K562 (cell line): ENCODE data around the gene KYAT1. TPM values are rescaled to one million over a fixed set of nuclear protein-coding genes. Genes with fewer than 3 reads are reported as not detected.
A peak's percentile ranks its signal among the peaks of the same experiment; 100 is the strongest.

Source experiments
- ATAC-seq: fragments of 200-7000 bp; cut with Tn5 transposase; 3 replicates; pipeline ENCODE4 v1.9.1; 2020; ENCODE audit warnings: moderate library complexity
- BruUV-seq: library from RNA; stranded (reverse); fragments of 400-500 nt; replicated peaks from 2 replicates; lab custom pipeline; 2021; lab: Mats Ljungman, UMichigan
- CTCF ChIA-PET: fragments of 300-600 bp; formaldehyde crosslinking; extraction: SDS; loops from one replicate; lab custom pipeline; 2021; ENCODE audit warnings: low intra/inter-chr PET ratio; lab: Yijun Ruan, JAX
- POLR2A ChIA-PET: fragments of 300-600, 350-650 bp; sonication (Branson Sonifier 250); formaldehyde crosslinking; extraction: SDS; loops from one replicate; lab custom pipeline; 2021; ENCODE audit warnings: antibody characterized with exemption, inconsistent platforms; lab: Yijun Ruan, JAX
- DNase-seq, 4 experiments: peaks; one replicate each; pipeline versions ENCODE4 v3.0.0 to v3.0.0-alpha.2; 2011 to 2018; ENCODE audit warnings: low spot score in 3 of 4, mixed read lengths in 3 of 4; ENCODE audit errors: extremely low read depth in 1 of 4
- FAIRE-seq: peaks from 2 replicates; lab custom pipeline; 2011; peaks lifted over from hg19 to GRCh38; lab: Jason Lieb, UNC
- H2AFZ ChIP-seq: 2 replicates; pipeline ENCODE4 v1.6.0; 2011; ENCODE audit warnings: low read depth, low read length, control low read depth, inconsistent platforms
- H3K27ac ChIP-seq: fragments of 200-600 bp; 3 replicates; pipeline ENCODE4 v1.8.0; 2011; ENCODE audit warnings: low read depth, mild to moderate bottlenecking, control low read depth, inconsistent platforms, low read length, moderate library complexity, mixed read lengths; ENCODE audit errors: extremely low read depth
- H3K27me3 ChIP-seq, 2 experiments: fragments of 300-600 bp in 1 of 2; 2 replicates in 1 of 2; 3 replicates in 1 of 2; pipeline versions ENCODE4 v1.6.0 to v1.8.0; 2011; ENCODE audit warnings: inconsistent platforms in 2 of 2, low read length in 2 of 2, mild to moderate bottlenecking in 1 of 2, mixed read lengths in 1 of 2, moderate library complexity in 1 of 2; ENCODE audit not compliant: control insufficient read depth in 2 of 2, insufficient read depth in 2 of 2
- H3K36me3 ChIP-seq: fragments of 300-600 bp; 3 replicates; pipeline ENCODE4 v1.8.0; 2011; ENCODE audit warnings: mild to moderate bottlenecking, low read length, inconsistent platforms; ENCODE audit not compliant: control insufficient read depth, insufficient read depth
- H3K4me1 ChIP-seq, 2 experiments: fragments of 200-600 bp in 1 of 2; replicated peaks in 1 of 2; 2 replicates in 1 of 2; 3 replicates in 1 of 2; pipeline versions ENCODE4 v1.5.1 to v1.8.0; 2011; ENCODE audit warnings: inconsistent platforms in 2 of 2, low read length in 2 of 2, mild to moderate bottlenecking in 1 of 2, mixed read lengths in 1 of 2, moderate library complexity in 1 of 2; ENCODE audit not compliant: control insufficient read depth in 2 of 2, insufficient read depth in 2 of 2
- H3K4me2 ChIP-seq: 2 replicates; pipeline ENCODE4 v1.6.1; 2011; ENCODE audit warnings: low read length, control low read depth, inconsistent platforms, mixed read lengths; ENCODE audit not compliant: insufficient read depth
- H3K4me3 ChIP-seq: fragments of 200-600 bp; sonication (generic), shearing (Covaris generic); 2 replicates; pipeline ENCODE4 v1.5.1; 2016; ENCODE audit warnings: control low read depth, inconsistent platforms
- H3K79me2 ChIP-seq: fragments of 200-600 bp; 3 replicates; pipeline ENCODE4 v1.8.0; 2011; ENCODE audit warnings: low read length, inconsistent platforms; ENCODE audit not compliant: control insufficient read depth, insufficient read depth
- H3K9ac ChIP-seq, 2 experiments: 2 replicates each; pipeline versions ENCODE4 v1.6.0 to v1.6.1; 2011; ENCODE audit warnings: low read depth in 2 of 2, low read length in 2 of 2, control low read depth in 1 of 2, inconsistent platforms in 1 of 2, mild to moderate bottlenecking in 1 of 2, mixed read lengths in 1 of 2; ENCODE audit not compliant: insufficient read depth in 1 of 2
- H3K9me1 ChIP-seq: one replicate; pipeline ENCODE4 v1.6.0; 2011; ENCODE audit warnings: inconsistent platforms, mild to moderate bottlenecking, low read length, moderate library complexity; ENCODE audit not compliant: control insufficient read depth, insufficient read depth
- H3K9me3 ChIP-seq: replicated peaks from 2 replicates; pipeline ENCODE4 v1.5.1; 2011; ENCODE audit warnings: low read depth, low read length, inconsistent platforms; ENCODE audit not compliant: control insufficient read depth, insufficient read depth
- H4K20me1 ChIP-seq: replicated peaks from 2 replicates; pipeline ENCODE4 v1.6.1; 2011; ENCODE audit warnings: low read length, inconsistent platforms, mixed read lengths; ENCODE audit not compliant: control insufficient read depth, insufficient read depth
- HNRNPUL1 ChIP-seq: fragments of 200-400 bp; formaldehyde crosslinking; IDR thresholded peaks from 2 replicates; pipeline ENCODE4 v1.6.1; 2017; ENCODE audit warnings: low read length
- KAT2B ChIP-seq: IDR thresholded peaks from one replicate; pipeline ENCODE4 v1.6.1; 2012; ENCODE audit warnings: low read depth, mild to moderate bottlenecking, control low read depth, inconsistent platforms, low read length, moderate library complexity
- LEF1 ChIP-seq: fragments of 450-650 bp; IDR thresholded peaks from 2 replicates; pipeline ENCODE4 v1.6.1; 2016; ENCODE audit warnings: mild to moderate bottlenecking
- MTA3 ChIP-seq: fragments of 450-650 bp; formaldehyde crosslinking; IDR thresholded peaks from 2 replicates; pipeline ENCODE4 v1.6.1; 2017; ENCODE audit warnings: mild to moderate bottlenecking, borderline replicate concordance
- NUFIP1 ChIP-seq: fragments of 450-650 bp; IDR thresholded peaks from 2 replicates; pipeline ENCODE4 v1.6.1; 2018; ENCODE audit not compliant: partially characterized antibody
- PCBP2 ChIP-seq: fragments of 200-400 bp; formaldehyde crosslinking; IDR thresholded peaks from 2 replicates; pipeline ENCODE4 v1.6.1; 2018; ENCODE audit warnings: low read length, low read depth, mild to moderate bottlenecking, moderate library complexity; ENCODE audit not compliant: poor library complexity, severe bottlenecking
- RUNX1 ChIP-seq: sonication (generic); IDR thresholded peaks from 2 replicates; pipeline ENCODE4 v1.6.1; 2016; ENCODE audit warnings: antibody characterized with exemption, low read depth
- SIN3B ChIP-seq: fragments of 450-650 bp; IDR thresholded peaks from 2 replicates; pipeline ENCODE4 v1.6.1; 2017; ENCODE audit warnings: low read depth, mild to moderate bottlenecking, moderate library complexity
- SOX6 ChIP-seq: fragments of 450-650 bp; IDR thresholded peaks from 2 replicates; pipeline ENCODE4 v1.6.1; 2014; ENCODE audit warnings: mild to moderate bottlenecking
- STAT5B ChIP-seq: fragments of 250-450 bp; sonication (Bioruptor Pico); IDR thresholded peaks from 2 replicates; pipeline ENCODE4 v1.8.0; 2021; ENCODE audit warnings: mild to moderate bottlenecking, inconsistent platforms
- ZNF780A ChIP-seq: fragments of 250-450 bp; sonication (Bioruptor Pico); IDR thresholded peaks from 2 replicates; pipeline ENCODE4 v1.5.0; 2021; ENCODE audit warnings: mild to moderate bottlenecking
- ZNF785 ChIP-seq: fragments of 250-450 bp; sonication (Bioruptor Pico); IDR thresholded peaks from 2 replicates; pipeline ENCODE4 v1.4.0; 2020; ENCODE audit warnings: mild to moderate bottlenecking
- ZNF79 ChIP-seq: fragments of 250-450 bp; sonication (Bioruptor Pico); IDR thresholded peaks from 2 replicates; pipeline ENCODE4 v1.4.0; 2020; ENCODE audit warnings: low read depth, mild to moderate bottlenecking, moderate library complexity
- WGBS: fragments of 100-300 bp; shearing (Covaris generic); methylation state at CpG from one replicate; pipeline ENCODE4 v1.1.6; 2016; ENCODE audit warnings: low coverage, mixed read lengths; ENCODE audit not compliant: insufficient coverage; ENCODE audit errors: missing lambda C conversion rate; 5-methylcytosine and 5-hydroxymethylcytosine counted together
- in situ Hi-C: fragments of 300-500 bp; cut with MboI; formaldehyde crosslinking; loops from 4 replicates; pipeline ENCODE4 v1.15.0; 2018; ENCODE audit warnings: inconsistent platforms, mixed read lengths
- intact Hi-C: fragments of 100-400 bp; cut with micrococcal nuclease; formaldehyde crosslinking; loops from 2 replicates; pipeline ENCODE4 v1.14.2; 2022
- polyA plus RNA-seq, 8 experiments: library from polyadenylated mRNA; depleted of rRNA in 4 of 8; stranded (reverse) in 5 of 8; unstranded in 3 of 8; fragments of >200 nt; fragmentation: Nextera tagmentation in 2 of 8; fragmentation: Illumina TruSeq in 1 of 8; extraction: Ambion mirVana in 2 of 8; extraction: Trizol in 1 of 8; gene quantifications; 2 replicates each; pipeline versions ENCODE4 v1.2.1 to v1.2.3, GENCODE V29; 2011 to 2014; ENCODE audit warnings: inconsistent platforms in 1 of 8, missing spikeins in 1 of 8
- total RNA-seq, 7 experiments: library from RNA; depleted of rRNA in 6 of 7; stranded (reverse); fragments of >200 nt in 6 of 7; fragmentation: Illumina TruSeq in 2 of 7; extraction: Trizol in 2 of 7; gene quantifications; 2 replicates each; pipeline versions ENCODE4 v1.2.1 to v1.2.3, GENCODE V29; 2011 to 2021; ENCODE audit warnings: low replicate concordance in 1 of 7
- TF ChIP-seq, protein P1 (sequence below): sonication (generic); formaldehyde crosslinking; IDR thresholded peaks from 2 replicates; pipeline ENCODE4 v1.9.0; 2022; ENCODE audit warnings: mild to moderate bottlenecking, missing genetic modification reagents
- TF ChIP-seq, protein P2 (sequence below): fragments of 450-650 bp; conservative IDR thresholded peaks from 2 replicates; pipeline ENCODE4 v1.6.1; 2016; ENCODE audit warnings: missing genetic modification characterization, low read depth, mild to moderate bottlenecking, missing compliant biosample characterization, moderate library complexity
- TF ChIP-seq, protein P3 (sequence below): fragments of 450-650 bp; IDR thresholded peaks from 2 replicates; pipeline ENCODE4 v1.6.1; 2018; ENCODE audit not compliant: partially characterized antibody

KYAT1 gene
- total and polyA plus RNA-seq, 9 of the 15 experiments (the other 6 are each of a cell fraction or from before 2014, with no cell fraction given): 6.4 to 16.8 (median 11.1) TPM

DNA sequence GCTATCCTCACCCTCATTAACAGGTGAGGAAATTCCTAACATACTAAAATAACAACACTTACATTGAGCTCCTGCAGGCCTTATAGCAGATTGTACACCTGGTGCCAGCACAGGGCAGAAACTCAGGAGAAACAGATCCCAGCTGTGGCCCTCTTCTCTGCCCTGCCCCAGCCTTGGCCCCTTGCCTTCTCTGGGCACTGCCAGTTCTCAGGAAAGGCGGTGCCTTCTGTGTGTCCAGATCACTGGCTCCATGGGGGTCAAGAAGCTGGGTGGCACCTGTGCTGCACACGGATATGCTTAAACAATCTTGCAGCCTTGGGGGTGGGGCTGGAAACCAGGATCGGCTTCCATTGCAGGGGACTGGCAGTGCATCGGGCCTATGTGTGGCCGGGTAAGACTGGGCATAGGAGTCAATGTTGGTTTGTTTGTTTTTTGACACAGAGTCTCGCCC, 19.3 kb downstream of the KYAT1 start:
- no peak for FAIRE-seq
- no peak overlapping the region for H3K27ac ChIP-seq
- no peak overlapping the region for H3K4me3 ChIP-seq
- peak overlapping the region in 1 of 2 experiments; percentile 53; a peak in 2 of 4 replicates for H3K9ac ChIP-seq
- no peak for DNase-seq
- TF ChIP-seq, protein P1, sequence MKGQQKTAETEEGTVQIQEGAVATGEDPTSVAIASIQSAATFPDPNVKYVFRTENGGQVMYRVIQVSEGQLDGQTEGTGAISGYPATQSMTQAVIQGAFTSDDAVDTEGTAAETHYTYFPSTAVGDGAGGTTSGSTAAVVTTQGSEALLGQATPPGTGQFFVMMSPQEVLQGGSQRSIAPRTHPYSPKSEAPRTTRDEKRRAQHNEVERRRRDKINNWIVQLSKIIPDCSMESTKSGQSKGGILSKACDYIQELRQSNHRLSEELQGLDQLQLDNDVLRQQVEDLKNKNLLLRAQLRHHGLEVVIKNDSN (CRISPR knock-in tag): no peak
- TF ChIP-seq STAT5B: no peak
- TF ChIP-seq LEF1: no peak
- no peak for TF ChIP-seq KAT2B
- TF ChIP-seq SIN3B: no peak
- TF ChIP-seq ZNF785 (CRISPR knock-in tag): no peak
- TF ChIP-seq MTA3: no peak
- TF ChIP-seq PCBP2: no peak
- no peak for TF ChIP-seq NUFIP1
- TF ChIP-seq, protein P2, sequence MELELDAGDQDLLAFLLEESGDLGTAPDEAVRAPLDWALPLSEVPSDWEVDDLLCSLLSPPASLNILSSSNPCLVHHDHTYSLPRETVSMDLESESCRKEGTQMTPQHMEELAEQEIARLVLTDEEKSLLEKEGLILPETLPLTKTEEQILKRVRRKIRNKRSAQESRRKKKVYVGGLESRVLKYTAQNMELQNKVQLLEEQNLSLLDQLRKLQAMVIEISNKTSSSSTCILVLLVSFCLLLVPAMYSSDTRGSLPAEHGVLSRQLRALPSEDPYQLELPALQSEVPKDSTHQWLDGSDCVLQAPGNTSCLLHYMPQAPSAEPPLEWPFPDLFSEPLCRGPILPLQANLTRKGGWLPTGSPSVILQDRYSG (tag): no peak
- TF ChIP-seq RUNX1: no peak
- TF ChIP-seq ZNF79 (CRISPR knock-in tag): no peak
- TF ChIP-seq SOX6: no peak
- no peak for TF ChIP-seq HNRNPUL1
- TF ChIP-seq, protein P3, sequence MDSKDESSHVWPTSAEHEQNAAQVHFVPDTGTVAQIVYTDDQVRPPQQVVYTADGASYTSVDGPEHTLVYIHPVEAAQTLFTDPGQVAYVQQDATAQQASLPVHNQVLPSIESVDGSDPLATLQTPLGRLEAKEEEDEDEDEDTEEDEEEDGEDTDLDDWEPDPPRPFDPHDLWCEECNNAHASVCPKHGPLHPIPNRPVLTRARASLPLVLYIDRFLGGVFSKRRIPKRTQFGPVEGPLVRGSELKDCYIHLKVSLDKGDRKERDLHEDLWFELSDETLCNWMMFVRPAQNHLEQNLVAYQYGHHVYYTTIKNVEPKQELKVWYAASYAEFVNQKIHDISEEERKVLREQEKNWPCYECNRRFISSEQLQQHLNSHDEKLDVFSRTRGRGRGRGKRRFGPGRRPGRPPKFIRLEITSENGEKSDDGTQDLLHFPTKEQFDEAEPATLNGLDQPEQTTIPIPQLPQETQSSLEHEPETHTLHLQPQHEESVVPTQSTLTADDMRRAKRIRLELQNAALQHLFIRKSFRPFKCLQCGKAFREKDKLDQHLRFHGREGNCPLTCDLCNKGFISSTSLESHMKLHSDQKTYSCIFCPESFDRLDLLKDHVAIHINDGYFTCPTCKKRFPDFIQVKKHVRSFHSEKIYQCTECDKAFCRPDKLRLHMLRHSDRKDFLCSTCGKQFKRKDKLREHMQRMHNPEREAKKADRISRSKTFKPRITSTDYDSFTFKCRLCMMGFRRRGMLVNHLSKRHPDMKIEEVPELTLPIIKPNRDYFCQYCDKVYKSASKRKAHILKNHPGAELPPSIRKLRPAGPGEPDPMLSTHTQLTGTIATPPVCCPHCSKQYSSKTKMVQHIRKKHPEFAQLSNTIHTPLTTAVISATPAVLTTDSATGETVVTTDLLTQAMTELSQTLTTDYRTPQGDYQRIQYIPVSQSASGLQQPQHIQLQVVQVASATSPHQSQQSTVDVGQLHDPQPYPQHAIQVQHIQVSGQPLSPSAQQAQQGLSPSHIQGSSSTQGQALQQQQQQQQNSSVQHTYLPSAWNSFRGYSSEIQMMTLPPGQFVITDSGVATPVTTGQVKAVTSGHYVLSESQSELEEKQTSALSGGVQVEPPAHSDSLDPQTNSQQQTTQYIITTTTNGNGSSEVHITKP: no peak
- TF ChIP-seq ZNF780A (CRISPR knock-in tag): no peak
- TF ChIP-seq, all 486 proteins: peak for 0
- Histone ChIP-seq H3K4me1 (peaks cover 10 to 11% of the 10 kb centered on the region in 2 experiments; a peak in 4 of 5 replicates), H3K36me3 (no peaks in the 10 kb centered on the region), H3K79me2 (no peaks in the 10 kb centered on the region), H2AFZ (no peak overlapping the region), H3K27me3 (no peaks in the 10 kb centered on the region), H3K9me3 (no peaks in the 10 kb centered on the region), H3K4me2 (no peak overlapping the region), H3K9me1 (no peaks in the 10 kb centered on the region), H4K20me1 (no peaks in the 10 kb centered on the region)
- no peak for ATAC-seq
- POLR2A ChIA-PET: interaction anchor here (0.6 kb wide), 1 partner anchor 15 kb away, joined by 3 read pairs; no protein-coding TSS in a partner anchor
- no TSS peak for BruUV-seq
- intact Hi-C loops (loop anchor here (5.0 kb wide), 1 partner anchor 45 kb away; the partner anchor contains the start of gene ENDOG), in situ Hi-C loops (loop anchor here (5.0 kb wide), 1 partner anchor 65 kb away; no protein-coding TSS in a partner anchor)
- 81% methylated on average over 6 of the region's 6 CpGs for WGBS
- CTCF ChIA-PET: no interaction called here
